ENCODE results near the gene ZNF135.

Gene ZNF135

DNA sequence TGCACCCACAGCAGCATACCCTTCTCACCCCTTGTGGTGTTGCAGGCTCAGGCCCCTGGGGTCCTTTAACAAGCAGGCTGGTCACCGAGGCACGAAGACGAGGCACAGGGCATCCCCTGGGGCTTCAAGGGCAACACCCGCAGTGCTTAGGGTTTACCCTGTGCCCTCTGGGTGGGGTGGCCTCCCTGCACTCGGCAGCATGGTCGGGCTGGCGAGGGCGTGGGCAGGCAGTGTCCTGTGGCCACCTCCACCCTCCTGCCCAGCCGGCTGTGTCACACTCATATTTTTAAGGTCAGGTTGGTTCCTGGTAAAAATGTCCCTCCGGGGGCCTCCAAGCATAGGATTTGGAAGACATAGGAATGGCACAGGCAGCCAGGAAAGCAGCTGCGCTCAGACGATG lies 11.4 kb upstream of the ZNF135 start:
- no peak for DNase-seq (ENCODE audit: low spot score)

DNA sequence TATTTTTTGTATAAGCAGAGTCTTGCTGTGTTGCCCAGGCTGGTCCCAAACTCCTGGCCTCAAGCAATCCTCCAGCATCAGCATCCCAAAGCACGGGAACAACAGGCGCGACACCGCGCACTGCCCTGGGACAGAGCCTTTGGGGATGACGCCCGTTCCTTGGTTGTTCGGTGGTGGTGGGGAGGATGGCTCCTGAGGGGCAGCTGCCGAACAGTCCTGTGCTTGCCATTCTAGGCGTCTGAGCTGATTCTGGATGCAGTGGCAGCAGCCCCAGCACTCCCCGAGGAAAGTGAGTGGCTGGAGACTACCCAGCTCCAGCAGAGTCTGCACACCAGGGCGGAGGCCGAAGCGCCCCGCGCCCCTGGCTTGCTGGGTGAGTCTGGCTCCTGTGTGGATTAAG lies 6.8 kb upstream of the ZNF135 start:
- no peak for DNase-seq (ENCODE audit: low spot score)

DNA sequence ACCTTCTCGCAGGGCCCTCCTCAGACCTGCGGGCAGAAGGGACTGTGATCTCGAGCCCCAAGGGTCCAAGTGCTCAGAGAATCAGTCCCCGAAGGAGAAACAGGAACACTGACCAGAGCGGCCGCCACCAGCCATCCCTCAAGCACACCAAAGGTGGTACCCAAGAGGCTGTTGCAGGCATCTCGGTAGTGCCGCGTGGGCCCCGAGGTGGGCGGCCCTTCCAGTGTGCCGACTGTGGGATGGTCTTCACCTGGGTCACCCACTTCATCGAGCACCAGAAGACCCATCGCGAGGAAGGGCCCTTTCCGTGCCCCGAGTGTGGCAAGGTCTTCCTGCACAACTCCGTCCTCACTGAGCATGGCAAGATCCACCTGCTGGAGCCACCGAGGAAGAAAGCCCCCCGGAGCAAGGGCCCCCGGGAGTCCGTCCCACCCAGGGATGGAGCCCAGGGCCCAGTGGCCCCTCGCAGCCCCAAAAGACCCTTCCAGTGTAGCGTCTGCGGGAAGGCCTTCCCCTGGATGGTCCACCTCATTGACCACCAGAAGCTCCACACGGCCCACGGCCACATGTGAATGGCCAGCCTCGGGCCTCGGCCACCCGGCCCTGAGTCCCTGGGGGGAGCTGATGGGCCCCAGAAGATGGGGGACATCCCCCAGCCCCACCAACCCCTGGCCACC lies 5.5 kb upstream of the ZNF135 start:
- no peak for DNase-seq (ENCODE audit: low spot score)

DNA sequence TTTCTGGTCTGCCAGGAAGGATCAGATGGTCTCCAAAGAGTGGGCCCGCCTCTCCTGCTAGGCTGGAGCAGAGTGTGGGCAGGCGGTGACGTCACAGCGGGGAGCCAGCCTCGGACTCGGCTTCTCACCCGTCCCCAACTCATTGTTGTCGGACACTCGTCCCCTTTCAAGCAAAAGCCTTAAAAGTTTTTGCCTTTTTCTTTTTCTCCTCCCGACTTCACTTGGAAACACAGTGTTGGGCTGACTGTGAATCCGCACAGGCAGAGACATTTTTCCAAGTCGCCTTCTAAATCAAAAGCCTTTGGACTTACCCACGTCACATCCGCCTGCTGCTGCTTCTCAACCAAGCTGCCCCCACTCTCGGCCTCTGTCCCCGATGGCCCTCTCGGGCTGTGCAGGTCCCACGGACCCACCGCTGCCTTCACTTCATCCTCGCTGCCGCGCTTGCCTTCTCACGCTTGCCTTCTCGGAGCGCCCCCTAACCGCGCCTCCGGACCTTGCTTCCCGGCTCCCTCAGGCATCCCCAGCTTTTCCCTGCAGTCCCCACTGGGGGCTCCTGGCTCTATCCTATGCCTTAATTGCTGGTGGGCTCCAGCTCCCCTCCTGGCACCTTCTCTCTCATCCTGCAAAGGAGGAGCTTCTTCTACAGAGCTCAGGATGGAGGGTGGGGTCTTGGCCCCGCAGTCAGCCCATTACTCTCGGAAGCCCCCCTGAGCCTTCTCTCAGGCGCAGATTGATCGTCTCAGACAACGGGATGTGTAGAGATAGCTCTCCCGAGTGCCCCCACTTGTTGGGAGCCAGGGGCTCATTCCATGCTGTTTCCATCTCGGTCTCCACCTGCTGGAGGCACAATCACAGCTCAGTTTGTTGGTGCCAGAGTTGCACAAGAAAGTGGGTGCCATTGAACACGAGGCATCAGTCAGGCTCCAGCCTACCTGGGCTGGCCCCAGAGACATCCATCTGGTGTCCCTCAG lies 3.9 kb upstream of the ZNF135 start:
- DNase-seq (ENCODE audit: low spot score) = no peak

DNA sequence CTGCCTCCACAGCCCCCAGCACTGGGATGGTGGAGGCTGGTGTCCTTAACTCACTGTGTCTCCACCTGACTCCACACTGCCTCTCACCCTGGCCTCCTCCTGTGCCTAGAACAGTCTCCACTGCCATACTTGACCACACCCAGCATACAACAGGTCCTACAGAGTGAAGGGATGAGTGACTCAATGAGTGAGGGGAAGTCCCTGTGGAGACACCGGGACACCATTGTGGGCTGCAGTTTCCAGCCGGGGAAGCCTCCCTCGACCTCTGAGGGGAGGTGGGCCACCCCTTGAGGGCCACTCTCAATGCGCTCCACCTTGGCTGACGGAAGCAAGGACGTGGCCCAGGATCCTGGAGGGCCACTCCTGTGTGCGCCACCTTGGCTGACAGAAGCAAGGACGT lies 2.8 kb upstream of the ZNF135 start:
- DNase-seq (ENCODE audit: low spot score) = no peak

DNA sequence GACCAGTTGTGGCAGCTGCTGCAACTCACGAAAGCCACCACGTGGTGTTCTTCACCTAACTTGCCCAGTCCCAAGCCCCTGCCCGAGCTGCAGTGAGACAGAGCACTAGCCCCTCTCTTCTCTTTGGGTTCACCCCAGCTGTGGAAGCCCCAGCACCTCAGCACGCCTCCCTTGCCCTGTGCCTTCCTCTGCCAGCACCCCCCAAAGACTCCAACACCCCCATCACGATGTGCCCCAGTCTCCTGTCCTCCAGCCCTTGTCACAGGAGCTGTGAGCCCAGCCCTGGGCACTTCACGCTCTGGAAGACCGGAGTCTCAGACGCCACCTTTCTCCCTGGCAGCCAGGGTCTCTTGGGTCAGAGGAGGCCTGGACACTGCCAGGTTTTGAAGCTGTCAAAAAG lies 2.2 kb upstream of the ZNF135 start:
- DNase-seq (ENCODE audit: low spot score) = no peak

DNA sequence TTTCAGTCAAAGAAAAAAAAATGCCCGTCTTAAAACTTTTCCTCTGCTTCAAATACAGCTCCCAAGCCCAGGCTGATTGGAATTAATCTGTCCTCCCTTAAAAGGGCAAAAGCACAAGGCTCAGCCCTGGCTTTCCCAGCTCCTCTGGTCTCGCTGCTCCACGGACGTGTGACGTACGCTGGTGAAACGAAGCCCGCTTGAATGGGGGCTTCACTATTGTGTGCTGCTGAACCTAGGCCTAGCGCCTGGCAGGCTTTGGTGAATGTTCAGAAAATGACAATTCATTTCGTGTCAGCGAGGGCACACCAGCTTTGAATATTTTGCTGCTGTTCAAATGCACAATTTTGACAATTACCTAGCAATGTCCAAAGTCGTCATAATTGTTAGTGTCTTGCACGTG lies 615 bp upstream of the ZNF135 start:
- DNase-seq (ENCODE audit: low spot score) = no peak

DNA sequence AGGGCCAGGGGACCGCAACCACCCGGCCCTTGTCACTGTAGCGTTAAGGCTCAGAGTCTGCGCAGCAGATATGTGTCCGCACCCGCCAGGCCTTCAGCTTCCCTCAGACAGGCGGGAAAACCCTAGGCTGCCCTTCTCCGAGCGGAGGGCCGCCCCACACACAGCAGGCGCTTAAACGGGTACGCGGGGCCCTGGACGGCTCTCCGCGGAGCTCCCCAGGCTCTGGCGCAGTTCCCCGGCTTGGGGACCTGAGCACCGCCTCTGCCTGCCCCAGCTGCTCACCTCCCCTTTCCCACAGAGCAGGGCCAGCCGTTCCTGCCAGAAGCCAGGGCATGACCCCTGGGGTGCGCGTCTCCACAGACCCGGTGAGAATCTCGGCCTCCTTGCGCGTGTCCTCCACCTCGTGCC lies 593 bp downstream of the ZNF135 start:
- DNase-seq (ENCODE audit: low spot score) = no peak

DNA sequence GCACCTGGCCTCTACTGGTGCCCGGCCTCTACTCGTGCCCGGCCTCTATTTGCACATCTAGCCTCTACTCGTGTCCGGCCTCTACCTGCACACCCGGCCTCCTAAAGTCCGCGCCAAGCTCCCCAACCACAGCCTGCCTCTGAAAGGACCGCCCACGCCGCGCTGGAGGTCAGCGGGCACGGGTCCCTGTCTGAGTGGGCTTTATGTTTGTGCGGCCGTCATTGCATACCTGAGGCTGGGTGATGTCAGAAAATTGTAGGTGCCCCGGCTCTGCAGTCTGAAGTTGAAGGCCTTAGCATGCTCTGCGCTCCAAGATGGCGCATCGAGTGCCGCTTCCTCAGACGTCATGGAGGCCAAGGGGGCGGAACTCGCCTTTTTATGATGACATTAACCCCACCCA lies 1.1 kb downstream of the ZNF135 start:
- DNase-seq (ENCODE audit: low spot score) = no peak

DNA sequence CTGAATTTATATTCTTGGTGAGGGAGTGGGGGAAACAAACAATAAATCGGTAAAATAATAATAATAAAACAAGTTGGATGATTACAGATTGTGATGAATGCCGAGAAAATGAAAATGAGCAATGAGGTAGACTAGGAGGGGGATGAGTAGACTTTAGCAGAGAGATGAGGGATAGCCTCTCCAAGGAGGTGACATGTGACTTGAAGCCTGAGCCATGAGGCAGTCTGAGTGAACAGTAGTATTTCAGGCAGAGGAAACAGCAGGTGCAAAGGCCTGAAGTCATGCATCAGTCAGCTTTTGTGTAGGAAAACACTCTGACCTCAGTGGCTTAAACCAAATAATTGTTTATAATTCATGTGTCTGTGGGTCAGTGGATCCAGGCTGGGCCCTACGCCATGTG lies 4.6 kb downstream of the ZNF135 start:
- DNase-seq (ENCODE audit: low spot score) = no peak

DNA sequence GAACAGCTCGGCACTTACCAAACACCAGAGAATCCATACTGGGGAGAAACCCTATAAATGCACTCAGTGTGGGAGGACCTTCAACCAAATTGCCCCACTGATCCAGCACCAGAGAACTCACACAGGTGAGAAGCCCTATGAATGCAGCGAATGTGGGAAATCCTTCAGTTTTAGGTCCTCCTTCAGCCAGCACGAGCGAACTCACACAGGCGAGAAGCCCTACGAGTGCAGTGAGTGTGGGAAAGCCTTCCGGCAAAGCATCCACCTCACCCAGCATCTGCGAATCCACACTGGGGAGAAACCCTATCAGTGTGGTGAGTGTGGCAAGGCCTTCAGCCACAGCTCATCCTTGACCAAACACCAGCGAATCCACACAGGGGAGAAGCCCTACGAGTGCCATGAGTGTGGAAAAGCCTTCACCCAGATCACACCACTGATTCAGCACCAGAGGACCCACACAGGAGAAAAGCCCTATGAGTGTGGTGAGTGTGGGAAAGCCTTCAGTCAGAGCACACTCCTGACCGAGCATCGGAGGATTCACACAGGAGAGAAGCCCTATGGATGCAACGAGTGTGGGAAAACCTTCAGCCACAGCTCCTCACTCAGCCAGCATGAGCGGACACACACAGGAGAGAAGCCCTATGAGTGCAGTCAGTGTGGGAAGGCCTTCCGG lies 8.3 kb downstream of the ZNF135 start:
- no peak for DNase-seq (ENCODE audit: low spot score)

DNA sequence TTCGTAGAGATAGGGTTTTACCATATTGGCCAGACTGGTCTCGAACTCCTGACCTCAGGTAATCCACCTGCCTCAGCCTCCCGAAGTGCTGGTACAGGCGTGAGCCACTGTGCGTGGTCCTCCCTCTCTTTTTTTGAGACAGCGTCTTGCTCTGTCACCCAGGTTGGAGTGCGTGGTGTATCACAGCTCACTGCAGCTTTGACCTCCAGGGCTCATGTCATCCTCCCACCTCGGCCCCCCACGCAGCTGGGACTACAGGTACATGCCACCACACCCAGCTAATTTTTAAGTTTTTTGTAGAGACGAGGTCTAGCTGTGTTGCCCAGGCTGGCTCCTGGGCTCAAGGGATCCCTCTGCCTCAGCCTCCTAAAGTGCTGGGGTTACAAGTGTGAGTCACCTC lies 20.7 kb downstream of the ZNF135 start:
- no peak for DNase-seq (ENCODE audit: low spot score)

DNA sequence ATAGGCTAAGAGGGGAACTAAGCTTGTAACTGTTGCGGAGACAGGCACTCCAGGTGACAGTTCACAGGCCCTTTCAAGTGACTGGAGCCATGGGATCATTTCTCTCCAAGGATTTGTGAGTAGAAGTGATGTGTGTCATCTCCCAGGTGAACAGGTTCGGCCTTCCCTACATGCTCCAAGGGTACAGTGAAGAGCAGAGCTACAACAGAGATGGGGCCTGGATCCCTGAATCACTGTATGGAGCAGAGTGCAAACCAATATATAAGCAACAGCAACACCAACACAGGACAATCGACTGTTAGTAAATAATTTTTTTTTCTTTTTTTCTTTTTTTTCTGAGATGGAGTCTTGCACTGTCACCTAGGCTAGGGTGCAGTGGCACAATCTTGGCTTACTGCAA lies 23.9 kb downstream of the ZNF135 start:
- no peak for DNase-seq (ENCODE audit: low spot score)

DNA sequence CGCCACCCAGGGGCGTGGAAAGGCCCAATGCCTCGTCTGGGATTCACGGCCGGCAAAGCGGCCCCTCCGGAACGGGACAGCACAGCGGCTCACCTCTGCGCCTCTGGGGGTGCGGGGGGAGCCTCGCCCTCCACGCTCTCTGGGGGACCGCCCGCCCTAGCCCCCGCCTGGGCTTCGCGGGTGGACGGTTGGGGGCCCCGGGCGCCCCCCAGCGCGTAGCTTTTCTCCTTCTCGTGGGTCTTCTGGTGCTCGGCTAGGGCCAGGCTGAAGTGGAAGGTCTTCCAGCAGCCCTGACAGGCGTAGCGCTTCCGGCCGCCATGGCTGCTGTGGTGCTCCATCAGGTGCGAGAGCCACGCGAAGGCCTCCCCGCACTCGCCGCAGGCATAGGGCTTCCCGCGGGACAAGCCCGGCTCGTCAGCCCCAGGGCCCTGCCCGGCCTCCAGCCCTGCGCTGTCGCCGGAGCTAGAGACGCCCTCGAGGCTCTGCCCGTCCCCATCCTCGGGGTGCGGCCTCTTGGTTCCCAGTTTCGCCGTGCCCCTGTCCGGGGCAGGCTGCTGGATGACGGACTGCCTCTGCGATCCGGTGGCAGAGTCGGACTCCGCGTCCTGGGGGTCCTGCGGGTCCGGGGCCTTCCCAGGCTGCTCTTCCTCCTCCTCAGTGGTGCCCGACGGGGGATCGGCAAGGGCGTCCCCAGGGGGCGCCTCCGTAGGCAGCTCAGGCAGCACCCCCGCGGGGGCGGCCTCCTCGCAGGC lies 25.7 kb downstream of the ZNF135 start:
- DNase-seq (ENCODE audit: low spot score) = no peak

DNA sequence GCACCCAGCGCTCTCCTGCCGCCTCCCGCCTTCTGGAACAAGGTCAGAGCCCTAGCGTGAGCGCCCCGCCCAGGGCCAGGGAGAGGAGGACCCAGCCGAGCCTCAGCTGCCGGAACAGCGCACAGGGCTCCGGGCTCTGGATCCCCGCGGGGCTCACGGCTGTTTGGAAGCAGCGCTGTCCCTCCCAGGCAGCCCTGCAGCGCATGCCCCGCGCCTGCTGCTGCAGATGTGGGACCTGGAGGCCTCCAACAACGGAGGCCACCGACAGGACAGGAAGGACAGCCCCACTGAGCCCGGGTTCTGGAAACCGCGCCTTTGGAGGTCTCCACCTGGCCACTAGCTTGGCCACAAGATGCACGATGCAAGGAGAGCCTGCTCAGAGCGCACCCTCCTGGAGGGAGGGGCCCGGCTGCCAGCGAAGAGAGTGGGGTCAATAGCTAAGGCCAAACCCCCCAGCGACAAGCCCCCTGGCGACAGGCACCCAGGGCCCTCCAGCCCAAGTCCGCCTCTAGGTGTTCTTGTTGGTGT lies 26.3 kb downstream of the ZNF135 start:
- no peak for DNase-seq (ENCODE audit: low spot score)

DNA sequence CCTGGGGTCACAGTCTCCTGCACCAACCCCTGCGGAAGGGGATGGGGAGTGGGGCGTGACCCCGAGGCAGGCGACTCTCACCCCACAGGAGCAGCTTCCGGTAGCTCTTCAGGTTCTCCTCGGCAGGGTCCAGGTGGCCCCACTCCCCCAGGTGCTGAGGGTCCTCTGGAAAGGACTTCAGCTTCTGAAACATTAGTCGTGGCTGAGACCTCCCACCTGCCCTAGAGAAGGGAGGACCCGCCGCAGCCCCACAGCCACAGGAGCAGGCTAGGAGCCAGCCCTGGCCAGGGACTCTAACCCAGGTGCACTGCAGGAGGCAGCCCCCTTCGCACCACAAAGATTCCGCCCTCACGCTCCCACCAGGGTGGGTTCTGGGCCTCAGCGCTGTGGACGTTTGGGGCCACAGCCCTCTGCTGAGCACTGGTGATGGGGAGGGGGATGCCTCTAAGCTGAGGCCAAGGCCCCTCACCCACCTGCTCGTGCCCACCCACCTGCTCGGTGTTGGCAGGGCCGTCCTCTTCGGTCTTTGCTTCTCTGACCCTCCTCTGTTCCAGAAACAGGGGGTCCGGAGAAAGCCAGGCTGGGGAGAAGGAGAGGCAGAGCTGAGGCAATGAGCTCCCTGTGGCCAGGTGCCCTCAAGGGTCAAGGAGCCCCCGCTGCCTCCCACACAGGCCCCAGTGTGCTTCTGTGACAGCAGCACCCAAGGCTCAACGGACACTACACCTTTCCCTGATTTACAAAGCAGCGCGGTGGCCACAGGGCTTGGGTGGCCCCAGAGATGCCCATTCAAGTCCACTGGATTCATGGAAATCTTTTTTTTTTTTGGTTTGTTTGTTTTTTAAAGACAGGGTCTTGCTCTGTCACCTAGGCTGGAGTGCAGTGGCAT lies 28.0 kb downstream of the ZNF135 start:
- no peak for DNase-seq (ENCODE audit: low spot score)

DNA sequence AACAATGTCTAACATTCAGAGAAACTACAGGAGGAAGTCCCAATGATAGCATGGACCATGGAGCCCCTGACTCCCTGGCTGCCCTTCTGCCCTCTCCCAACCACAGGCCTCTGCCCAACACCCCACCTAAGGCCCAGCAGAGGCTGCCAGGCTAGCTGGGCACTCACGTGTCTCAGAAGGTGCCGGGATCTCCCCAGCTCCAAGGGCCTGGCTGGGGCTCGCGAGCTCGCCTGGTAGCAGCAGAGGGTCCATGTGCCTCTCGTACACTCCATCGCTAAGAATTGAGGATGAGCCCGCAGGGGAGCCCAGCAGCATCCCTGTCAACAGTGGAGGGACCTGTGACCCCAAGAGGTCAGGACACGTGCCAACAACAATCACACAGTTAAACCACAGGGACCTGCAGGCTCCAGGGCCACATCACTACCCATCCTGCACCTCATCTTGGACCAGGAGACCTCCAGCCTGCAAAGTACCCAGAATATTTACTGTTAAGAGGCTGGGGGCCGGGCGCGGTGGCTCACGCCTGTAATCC lies 29.5 kb downstream of the ZNF135 start:
- no peak for DNase-seq (ENCODE audit: low spot score)

DNA sequence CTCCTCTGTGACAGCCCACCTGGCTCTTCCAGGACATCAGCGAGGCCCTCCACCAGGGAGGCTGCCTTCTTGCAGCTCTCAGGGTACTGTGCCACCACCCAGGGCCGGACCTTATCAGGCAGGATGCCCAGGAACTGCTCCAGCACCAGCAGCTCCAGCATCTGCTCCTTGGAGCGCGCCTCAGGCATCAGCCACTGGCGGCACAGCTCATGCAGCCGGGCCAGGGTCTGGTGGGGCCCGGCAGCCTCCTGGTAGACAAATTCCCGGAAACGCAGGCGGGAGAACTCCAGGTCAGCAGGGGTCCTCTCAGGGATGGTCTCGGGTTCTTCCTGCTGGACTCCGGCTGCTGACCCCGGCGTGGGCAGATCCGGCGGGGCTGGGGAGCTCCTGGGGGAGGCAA lies 30.8 kb downstream of the ZNF135 start:
- DNase-seq (ENCODE audit: low spot score) = no peak

DNA sequence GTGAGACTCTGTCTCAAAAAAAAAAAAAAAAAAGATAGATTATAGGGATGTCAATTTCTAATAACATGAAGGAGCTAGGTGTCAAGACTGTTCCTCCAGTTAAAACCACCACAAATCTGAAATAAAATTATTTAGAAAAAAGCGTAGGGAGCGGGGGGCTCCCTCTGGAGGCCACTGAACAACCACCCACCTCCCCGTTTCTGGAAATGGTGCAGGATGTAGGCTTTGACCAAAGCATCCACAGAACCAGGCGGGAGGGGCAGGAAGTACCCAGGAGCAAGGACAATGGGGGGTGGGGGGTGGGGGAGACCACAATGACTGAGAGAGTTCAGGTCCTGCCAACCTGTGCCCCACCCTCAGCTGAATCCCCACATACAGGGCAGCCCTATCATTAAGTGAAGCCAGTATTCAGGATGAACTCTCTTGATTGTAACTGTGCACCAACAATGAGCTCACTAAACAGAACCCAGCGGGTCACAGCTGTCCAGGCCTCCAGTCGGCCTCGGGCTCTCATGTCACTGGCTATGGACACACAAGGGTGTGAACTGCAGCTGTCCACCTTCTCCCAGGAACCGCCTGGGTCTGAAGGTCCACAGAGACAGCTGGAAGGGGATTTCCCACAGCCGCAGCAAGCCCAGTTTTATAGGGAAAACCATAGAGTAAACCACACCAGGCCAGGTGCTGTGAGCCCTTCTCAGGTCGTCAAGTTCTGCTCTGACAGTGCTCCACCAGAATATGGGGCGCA lies 32.3 kb downstream of the ZNF135 start:
- no peak for DNase-seq (ENCODE audit: low spot score)

DNA sequence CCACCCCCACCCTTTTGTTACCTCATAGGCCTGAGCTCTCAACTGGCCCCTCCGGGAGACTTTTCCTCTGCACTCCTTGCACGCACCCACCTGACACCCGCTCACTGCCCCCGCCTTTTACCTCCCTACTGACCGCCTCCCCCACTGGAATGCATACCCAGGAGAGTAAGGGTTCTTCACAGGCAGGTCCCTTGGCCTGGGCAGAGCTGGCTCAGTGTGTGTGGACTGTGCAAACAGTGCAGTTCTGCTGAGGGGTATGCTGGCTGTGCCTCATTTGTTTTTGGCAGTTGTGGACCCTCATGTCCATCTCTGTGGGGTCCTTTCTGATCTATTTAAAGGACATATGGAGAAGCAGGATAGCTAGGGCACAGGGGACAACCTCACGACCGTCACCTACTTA lies 34.0 kb downstream of the ZNF135 start:
- DNase-seq (ENCODE audit: low spot score) = no peak
